ENCODE results near the gene SHISA6.

DNA sequence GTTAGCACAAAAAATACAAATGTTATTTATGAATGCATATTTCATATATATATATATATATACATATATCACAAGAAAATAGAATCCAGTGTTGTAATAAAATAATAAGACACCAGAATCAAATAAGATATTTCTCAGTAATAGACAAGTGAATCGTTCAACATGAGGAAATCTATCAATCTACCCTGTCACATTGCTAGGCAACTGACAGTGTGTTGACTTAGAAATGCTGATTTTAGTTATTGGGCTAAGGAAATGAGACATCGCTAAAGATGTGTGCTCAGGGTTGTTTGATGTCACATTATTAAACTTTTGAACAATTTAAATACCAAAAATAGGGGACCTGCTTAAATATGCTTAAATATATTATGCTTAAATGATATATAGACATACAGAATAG, 307.4 kb downstream of the SHISA6 start:
- TF ChIP-seq CTCF (IDR thresholded peaks at IDR 0.05) (no peak), EZH2 (IDR thresholded peaks at IDR 0.05; ENCODE audit: borderline replicate concordance, insufficient read depth, low read depth, low read length, poor library complexity, severe bottlenecking) (no peak)

All from B cell (primary cell).